ENCODE measurements around the gene TSPAN1. TPM values are rescaled to one million over a fixed set of nuclear protein-coding genes. Genes with fewer than 3 reads are reported as not detected.
"Not testable (repeated sequence)": the region's sequence is repeated elsewhere in the genome, so short reads cannot be mapped to it uniquely, and the experiment has no call there.

The TSPAN1 gene
- total RNA-seq, 2 experiments from 2014 or later: not detected

DNA sequence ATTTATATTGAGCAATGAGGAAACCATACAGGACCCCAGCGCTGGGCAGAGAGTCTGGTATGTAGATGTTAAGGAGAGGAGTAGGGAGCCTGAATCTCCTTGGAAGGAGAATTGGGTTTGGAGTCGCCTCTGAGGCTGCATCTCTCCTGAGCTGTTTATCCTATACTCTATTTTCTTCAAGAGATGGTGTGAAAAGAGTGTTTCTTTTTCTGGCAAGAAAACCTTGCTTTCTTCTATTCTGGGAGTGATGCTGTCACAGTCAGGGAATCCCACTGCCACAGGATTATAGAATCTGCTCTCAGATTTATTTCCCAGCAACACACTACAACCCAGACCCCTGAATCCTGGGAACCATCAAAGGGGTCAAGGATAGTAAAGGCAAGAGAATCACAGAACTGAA is 31.5 kb downstream of the TSPAN1 start:
- CTCF ChIA-PET: interaction anchor here (1.1 to 1.5 kb wide), 2 partner anchors 17 to 40 kb away, joined by 3 to 8 read pairs; no protein-coding TSS in a partner anchor
- H3K27ac Mint-ChIP-seq: no peak overlapping the region
- intact Hi-C loops (cut with micrococcal nuclease): no loop called here

GRCh38 chr1:46210561-46210960 is 35.7 kb downstream of the TSPAN1 start:
- DNase-seq: no peak
- Mint-ChIP-seq H3K36me3 (ENCODE audit: low read depth) (no peaks in the 10 kb centered on the region), H3K27ac (no peak overlapping the region), H3K9me3 (no peaks in the 10 kb centered on the region), H3K27me3 (ENCODE audit: low read depth) (no peaks in the 10 kb centered on the region), H3K4me3 (no peak overlapping the region), H3K4me1 (ENCODE audit: low read depth) (no peaks in the 10 kb centered on the region)
- CTCF ChIA-PET: interaction anchor here (0.8 kb wide), 1 partner anchor 433 kb away, joined by 3 read pairs; no protein-coding TSS in a partner anchor
- intact Hi-C loops (cut with micrococcal nuclease): no loop called here

More for the DNA sequence above, 31.5 kb downstream of the TSPAN1 start:
- no peak overlapping the region for H3K4me3 Mint-ChIP-seq
- H3K36me3 Mint-ChIP-seq (ENCODE audit: low read depth): no peaks in the 10 kb centered on the region
- no peak for DNase-seq
- no peaks in the 10 kb centered on the region for H3K9me3 Mint-ChIP-seq
- no peaks in the 10 kb centered on the region for H3K27me3 Mint-ChIP-seq (ENCODE audit: low read depth)
- H3K4me1 Mint-ChIP-seq (ENCODE audit: low read depth): peaks cover 7% of the 10 kb centered on the region

DNA sequence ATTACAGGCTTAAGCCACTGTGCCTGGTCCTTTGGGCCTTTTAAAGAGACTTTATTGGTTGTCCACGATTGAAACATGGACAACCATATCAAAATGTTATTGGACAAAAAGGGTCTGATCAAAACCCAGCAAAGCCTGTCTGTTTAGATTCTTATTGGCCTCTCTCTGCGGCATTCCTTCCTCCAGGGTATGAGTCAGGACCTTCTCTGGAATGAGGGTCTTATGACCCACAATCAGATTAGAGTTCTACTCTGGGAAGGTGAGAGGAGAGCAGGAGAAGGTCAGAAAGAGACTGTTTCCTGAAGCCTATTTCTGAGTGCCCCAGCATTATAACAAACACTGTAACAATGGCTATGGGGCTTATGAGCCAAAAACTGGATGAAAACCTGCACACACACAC is 36.2 kb downstream of the TSPAN1 start:
- Mint-ChIP-seq H3K36me3 (ENCODE audit: low read depth) (no peaks in the 10 kb centered on the region), H3K4me3 (no peak overlapping the region), H3K27ac (no peak overlapping the region), H3K27me3 (ENCODE audit: low read depth) (no peaks in the 10 kb centered on the region), H3K4me1 (ENCODE audit: low read depth) (no peaks in the 10 kb centered on the region), H3K9me3 (no peaks in the 10 kb centered on the region)
- intact Hi-C loops (cut with micrococcal nuclease): no loop called here
- CTCF ChIA-PET: interaction anchor here (1.7 kb wide), 1 partner anchor 13 kb away, joined by 5 read pairs; no protein-coding TSS in a partner anchor
- DNase-seq: no peak

DNA sequence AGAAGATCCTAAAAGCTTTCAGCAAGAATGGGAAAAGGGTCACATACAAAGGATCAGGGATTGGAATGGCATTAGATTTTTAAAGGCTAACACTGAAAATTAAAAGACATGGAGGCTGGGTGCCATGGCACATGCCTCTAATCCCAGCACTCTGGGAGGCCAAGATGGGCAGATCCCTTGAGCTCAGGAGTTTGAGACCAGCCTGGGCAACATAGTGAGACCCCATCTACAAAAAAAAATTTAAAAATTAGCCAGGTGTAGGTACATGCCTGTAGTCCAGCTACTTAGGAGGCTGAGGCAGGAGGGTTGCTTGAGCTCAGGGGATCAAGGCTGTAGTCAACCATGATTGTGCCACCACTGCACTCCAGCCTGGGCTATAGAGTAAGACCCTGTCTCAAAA is 40.6 kb downstream of the TSPAN1 start:
- Mint-ChIP-seq H3K27me3 (ENCODE audit: low read depth) (no peaks in the 10 kb centered on the region), H3K4me3 (no peak overlapping the region), H3K9me3 (no peaks in the 10 kb centered on the region), H3K36me3 (ENCODE audit: low read depth) (no peaks in the 10 kb centered on the region), H3K4me1 (ENCODE audit: low read depth) (no peaks in the 10 kb centered on the region), H3K27ac (no peak overlapping the region)
- CTCF ChIA-PET: interaction anchor here (0.6 to 1.0 kb wide), 2 partner anchors 8 to 29 kb away, joined by 3 to 4 read pairs; no protein-coding TSS in a partner anchor
- intact Hi-C loops (cut with micrococcal nuclease): no loop called here
- no peak for DNase-seq

- CTCF ChIA-PET: interaction anchor here (1.0 kb wide), 1 partner anchor 181 kb away, joined by 3 read pairs; no protein-coding TSS in a partner anchor
- Mint-ChIP-seq H3K27me3 (ENCODE audit: low read depth) (no peaks in the 10 kb centered on the region), H3K36me3 (ENCODE audit: low read depth) (no peaks in the 10 kb centered on the region), H3K9me3 (no peaks in the 10 kb centered on the region), H3K4me3 (no peak overlapping the region), H3K4me1 (ENCODE audit: low read depth) (no peaks in the 10 kb centered on the region), H3K27ac (no peak overlapping the region)
- intact Hi-C loops (cut with micrococcal nuclease): no loop called here
- DNase-seq: no peak
These were observed 43.6 kb downstream of the TSPAN1 start for GRCh38 chr1:46218443-46218842.

GRCh38 chr1:46219551-46220520 is 44.9 kb downstream of the TSPAN1 start:
- Mint-ChIP-seq H3K4me3 (no peak overlapping the region), H3K4me1 (ENCODE audit: low read depth) (peaks cover 2% of the 10 kb centered on the region), H3K27ac (no peak overlapping the region), H3K36me3 (ENCODE audit: low read depth) (no peaks in the 10 kb centered on the region), H3K9me3 (no peaks in the 10 kb centered on the region), H3K27me3 (ENCODE audit: low read depth) (no peaks in the 10 kb centered on the region)
- intact Hi-C loops (cut with micrococcal nuclease): no loop called here
- DNase-seq: no peak
- CTCF ChIA-PET: interaction anchor here (0.6 to 0.9 kb wide), 5 partner anchors 26 to 324 kb away, joined by 3 to 6 read pairs (median 3); partner anchors contain the start of gene RAD54L

- no peak overlapping the region for H3K27ac Mint-ChIP-seq
- no peaks in the 10 kb centered on the region for H3K36me3 Mint-ChIP-seq (ENCODE audit: low read depth)
- H3K9me3 Mint-ChIP-seq: no peaks in the 10 kb centered on the region
- intact Hi-C loops (cut with micrococcal nuclease): no loop called here
- H3K4me3 Mint-ChIP-seq: no peak overlapping the region
- CTCF ChIA-PET: no interaction called here
- H3K4me1 Mint-ChIP-seq (ENCODE audit: low read depth): peaks cover 2% of the 10 kb centered on the region
- no peaks in the 10 kb centered on the region for H3K27me3 Mint-ChIP-seq (ENCODE audit: low read depth)
- DNase-seq: no peak
These were observed 45.9 kb downstream of the TSPAN1 start for GRCh38 chr1:46220808-46221207.

GRCh38 chr1:46221749-46222148 is 46.9 kb downstream of the TSPAN1 start:
- H3K4me3 Mint-ChIP-seq: no peak overlapping the region
- no peaks in the 10 kb centered on the region for H3K27me3 Mint-ChIP-seq (ENCODE audit: low read depth)
- intact Hi-C loops (cut with micrococcal nuclease): no loop called here
- no peak for DNase-seq
- CTCF ChIA-PET: interaction anchor here (0.7 to 1.5 kb wide), 4 partner anchors 22 to 185 kb away, joined by 3 to 6 read pairs (median 4); no protein-coding TSS in a partner anchor
- peaks cover 2% of the 10 kb centered on the region for H3K4me1 Mint-ChIP-seq (ENCODE audit: low read depth)
- no peaks in the 10 kb centered on the region for H3K9me3 Mint-ChIP-seq
- no peaks in the 10 kb centered on the region for H3K36me3 Mint-ChIP-seq (ENCODE audit: low read depth)
- no peak overlapping the region for H3K27ac Mint-ChIP-seq

- not testable (repeated sequence) for H3K27me3 Mint-ChIP-seq (ENCODE audit: low read depth); H3K4me3 Mint-ChIP-seq; DNase-seq; H3K4me1 Mint-ChIP-seq (ENCODE audit: low read depth); H3K27ac Mint-ChIP-seq; H3K9me3 Mint-ChIP-seq; H3K36me3 Mint-ChIP-seq (ENCODE audit: low read depth)
- CTCF ChIA-PET: interaction anchor here (0.6 to 2.1 kb wide), 29 partner anchors 9 to 784 kb away, joined by 3 to 21 read pairs (median 5); partner anchors contain the start of gene POMGNT1
- intact Hi-C loops (cut with micrococcal nuclease): loop anchor here (1.0 kb wide), 4 partner anchors 24 to 186 kb away; no protein-coding TSS in a partner anchor
These were observed 48.2 kb downstream of the TSPAN1 start for GRCh38 chr1:46223055-46223454.

- Mint-ChIP-seq H3K4me1 (ENCODE audit: low read depth) (peaks cover 2% of the 10 kb centered on the region), H3K4me3 (no peak overlapping the region), H3K36me3 (ENCODE audit: low read depth) (no peaks in the 10 kb centered on the region), H3K27ac (no peak overlapping the region), H3K27me3 (ENCODE audit: low read depth) (no peaks in the 10 kb centered on the region), H3K9me3 (no peaks in the 10 kb centered on the region)
- peak; percentile 80 for DNase-seq
- intact Hi-C loops (cut with micrococcal nuclease): loop anchor here (1.0 kb wide), 4 partner anchors 24 to 186 kb away; no protein-coding TSS in a partner anchor
- CTCF ChIA-PET: interaction anchor here (0.6 to 2.1 kb wide), 46 partner anchors 8 to 785 kb away, joined by 3 to 21 read pairs (median 4); partner anchors contain the start of gene POMGNT1
These were observed 48.6 kb downstream of the TSPAN1 start for GRCh38 chr1:46223472-46223943.

DNA sequence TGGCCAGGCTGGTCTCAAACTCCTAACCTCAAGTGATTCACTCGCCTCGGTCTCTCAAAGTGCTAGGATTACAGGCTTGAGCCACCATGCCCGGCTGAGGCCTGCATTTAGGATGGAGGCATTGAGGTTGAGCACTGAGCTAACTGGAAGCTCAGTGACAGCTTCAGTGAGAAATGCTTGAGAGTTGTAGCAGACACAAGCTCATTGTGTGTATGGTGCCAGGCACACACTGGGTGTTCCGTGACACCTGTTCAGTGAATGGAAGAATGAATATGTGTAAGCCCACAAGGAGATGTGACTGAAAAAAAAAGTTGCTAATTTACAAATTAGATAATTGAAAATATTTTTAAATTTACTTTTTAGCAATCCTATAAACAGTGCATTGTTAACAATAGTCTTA is 50.1 kb downstream of the TSPAN1 start:
- Mint-ChIP-seq H3K9me3 (no peaks in the 10 kb centered on the region), H3K4me3 (no peak overlapping the region), H3K36me3 (ENCODE audit: low read depth) (no peaks in the 10 kb centered on the region), H3K27me3 (ENCODE audit: low read depth) (no peaks in the 10 kb centered on the region), H3K27ac (no peak overlapping the region), H3K4me1 (ENCODE audit: low read depth) (peaks cover 2% of the 10 kb centered on the region)
- DNase-seq: no peak
- CTCF ChIA-PET: interaction anchor here (0.6 to 2.0 kb wide), 10 partner anchors 10 to 189 kb away, joined by 3 to 18 read pairs (median 4); partner anchors contain the start of gene PIK3R3
- intact Hi-C loops (cut with micrococcal nuclease): no loop called here

GRCh38 chr1:46231231-46231630 is 56.3 kb downstream of the TSPAN1 start:
- H3K27me3 Mint-ChIP-seq (ENCODE audit: low read depth); H3K27ac Mint-ChIP-seq; H3K9me3 Mint-ChIP-seq; H3K4me1 Mint-ChIP-seq (ENCODE audit: low read depth); H3K36me3 Mint-ChIP-seq (ENCODE audit: low read depth); DNase-seq; H3K4me3 Mint-ChIP-seq; intact Hi-C loops (cut with micrococcal nuclease): not testable (repeated sequence)
- CTCF ChIA-PET: interaction anchor here (0.6 to 4.2 kb wide), 3 partner anchors 8 to 23 kb away, joined by 3 to 31 read pairs (median 8); no protein-coding TSS in a partner anchor
